ENCODE results near the gene PTPRM. TPM values are rescaled to one million over a fixed set of nuclear protein-coding genes. Genes with fewer than 3 reads are reported as not detected.

The PTPRM gene
- polyA plus RNA-seq, 1 donor (not counting 4 experiments of a cell fraction or from before 2014, with no cell fraction given) = 54.5 TPM

DNA sequence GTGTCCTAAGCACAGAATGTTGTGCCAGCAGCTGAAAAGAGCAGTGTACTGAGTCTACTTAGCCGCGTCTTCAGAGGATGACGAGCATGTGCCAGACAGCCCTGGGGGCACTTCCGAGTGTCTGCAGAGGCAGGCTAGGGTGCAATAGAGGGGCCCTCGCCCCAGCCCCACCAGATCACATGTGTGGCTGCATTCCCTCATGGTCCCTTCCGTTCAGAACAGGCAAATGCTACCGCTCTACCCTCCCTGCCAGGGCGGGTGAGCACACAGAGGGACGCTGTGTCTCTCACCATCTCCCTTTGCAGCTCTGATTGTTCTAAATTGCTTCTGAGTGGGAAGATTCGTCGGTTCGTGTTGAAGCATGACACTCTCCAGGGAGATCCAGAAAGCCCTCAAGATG, 829.9 kb downstream of the PTPRM start:
- Histone ChIP-seq H3K4me3 (ENCODE audit: control insufficient read depth in 2 of 3, extremely low read depth in 1 of 3, insufficient read depth in 2 of 3, low read depth in 1 of 3, low read length in 3 of 3) (no peak overlapping the region), H3K27me3 (ENCODE audit: control insufficient read depth, extremely low read depth, insufficient read depth, low read length) (no peaks in the 10 kb centered on the region), H3K4me2 (ENCODE audit: control insufficient read depth, extremely low read depth, insufficient read depth, low read depth, low read length) (no peak overlapping the region), H2AFZ (ENCODE audit: control insufficient read depth, low read length) (peak overlapping the region; percentile 47), H3K36me3 (ENCODE audit: control insufficient read depth in 2 of 2, extremely low read depth in 1 of 2, insufficient read depth in 2 of 2, low read length in 2 of 2) (peaks cover 0 to 8% of the 10 kb centered on the region in 2 experiments), H3K9me1 (ENCODE audit: control insufficient read depth, extremely low read depth, insufficient read depth, low read length) (no peaks in the 10 kb centered on the region), H4K20me1 (ENCODE audit: control insufficient read depth, extremely low read depth, insufficient read depth, low read length) (no peaks in the 10 kb centered on the region), H3K27ac (ENCODE audit: control insufficient read depth, insufficient read depth, low read length) (no peak overlapping the region), H3K79me2 (ENCODE audit: control insufficient read depth, insufficient read depth, low read length) (no peaks in the 10 kb centered on the region), H3K9me3 (ENCODE audit: control insufficient read depth, low read depth, low read length) (no peaks in the 10 kb centered on the region), H3K4me1 (ENCODE audit: control insufficient read depth, extremely low read depth, insufficient read depth, low read length) (peaks cover 4% of the 10 kb centered on the region), H3K9ac (ENCODE audit: control insufficient read depth, extremely low read depth, insufficient read depth, low read length) (no peak overlapping the region)
- FAIRE-seq = no peak
- DNase-seq (ENCODE audit: low read depth, low spot score) = no peak
- dilution Hi-C loops (cut with MboI; ENCODE audit: extremely low pct_ligation_motif_present, low sequenced_read_pairs) = no loop called here
- TF ChIP-seq EZH2 (IDR thresholded peaks at IDR 0.05; ENCODE audit: low read length) = no peak

DNA sequence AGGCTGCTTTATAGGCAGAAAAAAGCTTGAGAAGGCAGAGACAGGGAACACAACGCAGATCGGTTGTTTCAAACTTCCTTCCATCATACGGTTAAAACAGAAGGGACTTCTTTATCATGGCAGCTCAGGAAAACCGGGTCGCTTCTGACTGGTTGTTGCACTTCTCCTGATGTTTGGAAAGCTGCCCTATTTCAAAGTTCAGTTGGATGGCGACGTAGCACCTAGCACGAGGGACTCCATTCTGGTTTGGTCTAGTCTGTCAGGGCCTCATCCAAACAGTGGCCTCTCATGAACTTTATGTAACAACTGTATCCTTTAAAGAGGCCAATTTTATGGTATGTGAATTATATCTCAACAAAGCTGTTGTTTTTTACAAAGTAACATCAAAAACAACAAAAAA, 832.0 kb downstream of the PTPRM start:
- Histone ChIP-seq H3K9me1 (ENCODE audit: control insufficient read depth, extremely low read depth, insufficient read depth, low read length) (no peaks in the 10 kb centered on the region), H3K4me2 (ENCODE audit: control insufficient read depth, extremely low read depth, insufficient read depth, low read depth, low read length) (no peak overlapping the region), H2AFZ (ENCODE audit: control insufficient read depth, low read length) (no peak overlapping the region), H3K4me3 (ENCODE audit: control insufficient read depth in 2 of 3, extremely low read depth in 1 of 3, insufficient read depth in 2 of 3, low read depth in 1 of 3, low read length in 3 of 3) (no peak overlapping the region), H3K4me1 (ENCODE audit: control insufficient read depth, extremely low read depth, insufficient read depth, low read length) (peaks cover 4% of the 10 kb centered on the region), H4K20me1 (ENCODE audit: control insufficient read depth, extremely low read depth, insufficient read depth, low read length) (no peaks in the 10 kb centered on the region), H3K36me3 (ENCODE audit: control insufficient read depth in 2 of 2, extremely low read depth in 1 of 2, insufficient read depth in 2 of 2, low read length in 2 of 2) (peaks cover 0 to 7% of the 10 kb centered on the region in 2 experiments), H3K9ac (ENCODE audit: control insufficient read depth, extremely low read depth, insufficient read depth, low read length) (no peak overlapping the region), H3K9me3 (ENCODE audit: control insufficient read depth, low read depth, low read length) (no peaks in the 10 kb centered on the region), H3K27ac (ENCODE audit: control insufficient read depth, insufficient read depth, low read length) (no peak overlapping the region), H3K27me3 (ENCODE audit: control insufficient read depth, extremely low read depth, insufficient read depth, low read length) (no peaks in the 10 kb centered on the region), H3K79me2 (ENCODE audit: control insufficient read depth, insufficient read depth, low read length) (no peaks in the 10 kb centered on the region)
- FAIRE-seq (no peak), DNase-seq (ENCODE audit: low read depth, low spot score) (no peak)
- dilution Hi-C loops (cut with MboI; ENCODE audit: extremely low pct_ligation_motif_present, low sequenced_read_pairs) = no loop called here
- TF ChIP-seq, protein P1, sequence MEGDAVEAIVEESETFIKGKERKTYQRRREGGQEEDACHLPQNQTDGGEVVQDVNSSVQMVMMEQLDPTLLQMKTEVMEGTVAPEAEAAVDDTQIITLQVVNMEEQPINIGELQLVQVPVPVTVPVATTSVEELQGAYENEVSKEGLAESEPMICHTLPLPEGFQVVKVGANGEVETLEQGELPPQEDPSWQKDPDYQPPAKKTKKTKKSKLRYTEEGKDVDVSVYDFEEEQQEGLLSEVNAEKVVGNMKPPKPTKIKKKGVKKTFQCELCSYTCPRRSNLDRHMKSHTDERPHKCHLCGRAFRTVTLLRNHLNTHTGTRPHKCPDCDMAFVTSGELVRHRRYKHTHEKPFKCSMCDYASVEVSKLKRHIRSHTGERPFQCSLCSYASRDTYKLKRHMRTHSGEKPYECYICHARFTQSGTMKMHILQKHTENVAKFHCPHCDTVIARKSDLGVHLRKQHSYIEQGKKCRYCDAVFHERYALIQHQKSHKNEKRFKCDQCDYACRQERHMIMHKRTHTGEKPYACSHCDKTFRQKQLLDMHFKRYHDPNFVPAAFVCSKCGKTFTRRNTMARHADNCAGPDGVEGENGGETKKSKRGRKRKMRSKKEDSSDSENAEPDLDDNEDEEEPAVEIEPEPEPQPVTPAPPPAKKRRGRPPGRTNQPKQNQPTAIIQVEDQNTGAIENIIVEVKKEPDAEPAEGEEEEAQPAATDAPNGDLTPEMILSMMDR (optimal IDR thresholded peaks at IDR 0.05 in 1 of 3, IDR thresholded peaks at IDR 0.05 in 1 of 3, conservative IDR thresholded peaks at IDR 0.05 in 1 of 3; ENCODE audit: extremely low read depth in 1 of 3, insufficient read depth in 2 of 3, low read length in 3 of 3) = no peak
- no peak for TF ChIP-seq EZH2 (IDR thresholded peaks at IDR 0.05; ENCODE audit: low read length)

DNA sequence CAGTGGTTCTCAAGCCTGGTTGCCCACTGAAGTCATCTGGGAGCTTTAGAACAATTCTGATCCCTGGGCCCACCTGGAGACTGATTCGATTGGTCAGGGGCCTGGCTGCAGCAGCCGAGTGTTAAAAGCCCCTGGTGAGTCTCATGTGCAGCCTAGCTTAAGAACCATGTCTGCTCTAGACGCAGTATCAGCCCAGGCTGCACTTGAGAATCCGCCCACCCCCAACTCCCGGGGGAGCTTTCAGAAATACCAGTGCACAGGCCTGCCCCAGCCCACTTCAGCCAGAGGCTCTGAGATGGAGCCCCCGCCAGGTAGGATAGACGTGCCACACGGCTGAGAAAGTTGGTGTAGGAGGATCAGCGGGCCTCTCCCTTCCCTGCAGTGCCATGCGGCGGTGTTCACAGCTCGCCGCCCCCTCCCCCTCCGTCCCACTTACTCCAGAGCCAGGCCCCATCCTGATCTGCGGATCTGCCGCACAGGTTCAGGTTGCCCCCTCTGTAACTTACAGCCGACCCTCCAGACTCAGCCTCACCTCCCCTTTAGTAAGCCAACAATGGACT, 833.2 kb downstream of the PTPRM start:
- dilution Hi-C loops (cut with MboI; ENCODE audit: extremely low pct_ligation_motif_present, low sequenced_read_pairs) = no loop called here
- no peak for TF ChIP-seq EZH2 (IDR thresholded peaks at IDR 0.05; ENCODE audit: low read length)
- TF ChIP-seq, protein P1 (optimal IDR thresholded peaks at IDR 0.05 in 1 of 3, IDR thresholded peaks at IDR 0.05 in 1 of 3, conservative IDR thresholded peaks at IDR 0.05 in 1 of 3; ENCODE audit: extremely low read depth in 1 of 3, insufficient read depth in 2 of 3, low read length in 3 of 3) = no peak
- Histone ChIP-seq H3K36me3 (ENCODE audit: control insufficient read depth in 2 of 2, extremely low read depth in 1 of 2, insufficient read depth in 2 of 2, low read length in 2 of 2) (peaks cover 0 to 2% of the 10 kb centered on the region in 2 experiments), H3K4me2 (ENCODE audit: control insufficient read depth, extremely low read depth, insufficient read depth, low read depth, low read length) (no peak overlapping the region), H4K20me1 (ENCODE audit: control insufficient read depth, extremely low read depth, insufficient read depth, low read length) (no peaks in the 10 kb centered on the region), H3K27me3 (ENCODE audit: control insufficient read depth, extremely low read depth, insufficient read depth, low read length) (no peaks in the 10 kb centered on the region), H3K4me3 (ENCODE audit: control insufficient read depth in 2 of 3, extremely low read depth in 1 of 3, insufficient read depth in 2 of 3, low read depth in 1 of 3, low read length in 3 of 3) (no peak overlapping the region), H2AFZ (ENCODE audit: control insufficient read depth, low read length) (no peak overlapping the region), H3K79me2 (ENCODE audit: control insufficient read depth, insufficient read depth, low read length) (no peaks in the 10 kb centered on the region), H3K4me1 (ENCODE audit: control insufficient read depth, extremely low read depth, insufficient read depth, low read length) (peaks cover 4% of the 10 kb centered on the region), H3K9ac (ENCODE audit: control insufficient read depth, extremely low read depth, insufficient read depth, low read length) (no peak overlapping the region), H3K9me1 (ENCODE audit: control insufficient read depth, extremely low read depth, insufficient read depth, low read length) (no peaks in the 10 kb centered on the region), H3K27ac (ENCODE audit: control insufficient read depth, insufficient read depth, low read length) (no peak overlapping the region), H3K9me3 (ENCODE audit: control insufficient read depth, low read depth, low read length) (no peaks in the 10 kb centered on the region)
- FAIRE-seq = no peak
- DNase-seq (ENCODE audit: low read depth, low spot score) = no peak
